Measurements from ENCODE around the gene PAFAH2.

- TF ChIP-seq EZH2 (IDR thresholded peaks at IDR 0.05; ENCODE audit: low read depth, low read length, severe bottlenecking) = no peak
- TF ChIP-seq CTBP2 (IDR thresholded peaks at IDR 0.05; ENCODE audit: borderline replicate concordance, insufficient read depth, insufficient read length, low read length) = no peak
- TF ChIP-seq SRF (IDR thresholded peaks at IDR 0.05; ENCODE audit: low read depth, low read length) = no peak
- TF ChIP-seq NRF1 (IDR thresholded peaks at IDR 0.05; ENCODE audit: low read depth, low read length) = no peak
- TF ChIP-seq RFX5 (IDR thresholded peaks at IDR 0.05; ENCODE audit: borderline replicate concordance, low read depth, low read length) = no peak
- no peak for TF ChIP-seq POLR2A (IDR thresholded peaks at IDR 0.05; ENCODE audit: control extremely low read depth in 1 of 2, low read depth in 2 of 2, low read length in 2 of 2)
- TF ChIP-seq JUN (IDR thresholded peaks at IDR 0.05; ENCODE audit: low read depth, low read length) = no peak
- TF ChIP-seq CBX5 (IDR thresholded peaks at IDR 0.05; ENCODE audit: low read depth, low read length) = no peak
- TF ChIP-seq CTCF (IDR thresholded peaks at IDR 0.05; ENCODE audit: control extremely low read depth in 1 of 3, insufficient read depth in 1 of 3, low read depth in 1 of 3, low read length in 3 of 3) = no peak
- TF ChIP-seq TAF1 (IDR thresholded peaks at IDR 0.05; ENCODE audit: low read depth, low read length) = no peak
- no peak for TF ChIP-seq YY1 (IDR thresholded peaks at IDR 0.05; ENCODE audit: low read depth, low read length)
- no peak for TF ChIP-seq USF2 (IDR thresholded peaks at IDR 0.05; ENCODE audit: low read length)
Observed at GRCh38 chr1:26025517-26025916, 27.7 kb upstream of the PAFAH2 start.

All from H1 (cell line).